Measurements from ENCODE around the gene TPTE2.
"Not testable (repeated sequence)": the region's sequence is repeated elsewhere in the genome, so short reads cannot be mapped to it uniquely, and the experiment has no call there.

GRCh38 chr13:19561127-19561582, at the start of gene TPTE2:
- TF ChIP-seq ZNF407 (IDR thresholded peaks at IDR 0.05; ENCODE audit: low read depth); HNRNPK (IDR thresholded peaks at IDR 0.05; ENCODE audit: low read depth, low read length, poor library complexity, severe bottlenecking); ZBTB43 (CRISPR knock-in tag; IDR thresholded peaks at IDR 0.05); CTCF (IDR thresholded peaks at IDR 0.05 in 2 of 3, conservative IDR thresholded peaks at IDR 0.05 in 1 of 3; ENCODE audit: insufficient read depth in 2 of 3, low read depth in 1 of 3, low read length in 3 of 3); ZNF24 (IDR thresholded peaks at IDR 0.05); FOS (IDR thresholded peaks at IDR 0.05; ENCODE audit: extremely low read depth, insufficient read length); GATA2 (CRISPR knock-in tag; IDR thresholded peaks at IDR 0.05); ZKSCAN1 (IDR thresholded peaks at IDR 0.05; ENCODE audit: low read depth, low read length); ZNF274 (IDR thresholded peaks at IDR 0.05; ENCODE audit: borderline replicate concordance, low read depth, low read length); CTBP1 (IDR thresholded peaks at IDR 0.05; ENCODE audit: borderline replicate concordance): not testable (repeated sequence)

All from K562 (cell line).